Brain microvascular endothelial cell (primary cell): ENCODE measurements around the gene NARF.

Experiments used
- DNase-seq: peaks from one replicate; pipeline ENCODE4 v3.0.0-alpha.2; 2020
- H3K27ac ChIP-seq: fragments of 250-450 bp; sonication (Bioruptor Pico); 2 replicates; pipeline ENCODE4 v1.5.1; 2020; ENCODE audit warnings: mild to moderate bottlenecking, moderate library complexity
- H3K27me3 ChIP-seq: fragments of 250-450 bp; sonication (Bioruptor Pico); replicated peaks from 2 replicates; pipeline ENCODE4 v1.5.1; 2020; ENCODE audit warnings: mild to moderate bottlenecking
- H3K36me3 ChIP-seq: fragments of 250-450 bp; sonication (Bioruptor Pico); replicated peaks from 2 replicates; pipeline ENCODE4 v1.5.1; 2020; ENCODE audit warnings: mild to moderate bottlenecking
- H3K4me3 ChIP-seq: 2 replicates; pipeline ENCODE4 v1.5.1; 2011; ENCODE audit warnings: low read depth, mild to moderate bottlenecking, control low read depth, low read length, moderate library complexity
- in situ Hi-C: cut with HindIII; loops from 2 replicates; pipeline ENCODE4 v1.10.0; 2017; ENCODE audit warnings: low sequenced_read_pairs, low pct_ligation_motif_present
- TF ChIP-seq, protein P1 (sequence below): IDR thresholded peaks from 2 replicates; pipeline ENCODE4 v1.5.1; 2011; ENCODE audit warnings: low read depth, mild to moderate bottlenecking, moderate library complexity, low read length, control low read depth, inconsistent platforms; ENCODE audit errors: missing control alignments

The NARF gene

DNA sequence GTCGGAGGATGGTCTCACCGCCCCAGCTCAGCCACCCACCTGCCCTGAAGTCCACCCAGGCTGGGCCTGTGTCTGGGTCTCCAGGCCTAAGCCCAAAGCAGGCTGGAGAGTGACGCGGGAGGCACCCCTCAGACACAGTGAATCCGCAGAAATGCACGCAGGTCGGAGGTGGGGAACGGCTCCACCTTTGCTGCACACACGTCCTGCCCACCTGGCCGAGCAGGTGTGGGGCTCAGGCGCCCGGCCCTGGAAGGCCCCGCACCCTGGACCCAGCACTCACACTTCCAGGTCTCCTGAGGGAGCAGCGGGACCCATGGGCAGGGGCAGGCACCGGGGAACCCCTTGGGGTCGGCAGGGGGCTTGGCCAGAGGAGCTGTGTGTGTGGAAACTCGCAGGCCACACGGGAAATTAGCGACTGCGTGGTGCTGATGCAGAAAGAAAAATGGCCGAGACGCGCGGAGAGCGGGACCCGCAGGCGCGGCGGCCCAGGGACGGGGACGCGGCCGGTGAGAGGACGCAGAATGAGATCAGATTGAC lies 18.6 kb upstream of the NARF start:
- no peak for DNase-seq
- Histone ChIP-seq H3K27me3 (no peaks in the 10 kb centered on the region), H3K4me3 (no peak overlapping the region), H3K36me3 (peaks cover 8% of the 10 kb centered on the region), H3K27ac (no peak overlapping the region)
- TF ChIP-seq, protein P1, sequence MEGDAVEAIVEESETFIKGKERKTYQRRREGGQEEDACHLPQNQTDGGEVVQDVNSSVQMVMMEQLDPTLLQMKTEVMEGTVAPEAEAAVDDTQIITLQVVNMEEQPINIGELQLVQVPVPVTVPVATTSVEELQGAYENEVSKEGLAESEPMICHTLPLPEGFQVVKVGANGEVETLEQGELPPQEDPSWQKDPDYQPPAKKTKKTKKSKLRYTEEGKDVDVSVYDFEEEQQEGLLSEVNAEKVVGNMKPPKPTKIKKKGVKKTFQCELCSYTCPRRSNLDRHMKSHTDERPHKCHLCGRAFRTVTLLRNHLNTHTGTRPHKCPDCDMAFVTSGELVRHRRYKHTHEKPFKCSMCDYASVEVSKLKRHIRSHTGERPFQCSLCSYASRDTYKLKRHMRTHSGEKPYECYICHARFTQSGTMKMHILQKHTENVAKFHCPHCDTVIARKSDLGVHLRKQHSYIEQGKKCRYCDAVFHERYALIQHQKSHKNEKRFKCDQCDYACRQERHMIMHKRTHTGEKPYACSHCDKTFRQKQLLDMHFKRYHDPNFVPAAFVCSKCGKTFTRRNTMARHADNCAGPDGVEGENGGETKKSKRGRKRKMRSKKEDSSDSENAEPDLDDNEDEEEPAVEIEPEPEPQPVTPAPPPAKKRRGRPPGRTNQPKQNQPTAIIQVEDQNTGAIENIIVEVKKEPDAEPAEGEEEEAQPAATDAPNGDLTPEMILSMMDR: no peak
- in situ Hi-C loops: no loop called here

- in situ Hi-C loops: no loop called here
- peaks cover 8% of the 10 kb centered on the region for H3K36me3 ChIP-seq
- no peaks in the 10 kb centered on the region for H3K27me3 ChIP-seq
- no peak for DNase-seq
- H3K27ac ChIP-seq: no peak overlapping the region
- no peak overlapping the region for H3K4me3 ChIP-seq
- TF ChIP-seq, protein P1: no peak
Measured at GRCh38 chr17:82440469-82440981, 18.0 kb upstream of the NARF start.

- Histone ChIP-seq H3K36me3 (peaks cover 8% of the 10 kb centered on the region), H3K27me3 (no peaks in the 10 kb centered on the region), H3K27ac (no peak overlapping the region), H3K4me3 (no peak overlapping the region)
- TF ChIP-seq, protein P1: no peak
- in situ Hi-C loops: no loop called here
- DNase-seq: no peak
Measured at GRCh38 chr17:82440991-82441627, 17.4 kb upstream of the NARF start.

DNA sequence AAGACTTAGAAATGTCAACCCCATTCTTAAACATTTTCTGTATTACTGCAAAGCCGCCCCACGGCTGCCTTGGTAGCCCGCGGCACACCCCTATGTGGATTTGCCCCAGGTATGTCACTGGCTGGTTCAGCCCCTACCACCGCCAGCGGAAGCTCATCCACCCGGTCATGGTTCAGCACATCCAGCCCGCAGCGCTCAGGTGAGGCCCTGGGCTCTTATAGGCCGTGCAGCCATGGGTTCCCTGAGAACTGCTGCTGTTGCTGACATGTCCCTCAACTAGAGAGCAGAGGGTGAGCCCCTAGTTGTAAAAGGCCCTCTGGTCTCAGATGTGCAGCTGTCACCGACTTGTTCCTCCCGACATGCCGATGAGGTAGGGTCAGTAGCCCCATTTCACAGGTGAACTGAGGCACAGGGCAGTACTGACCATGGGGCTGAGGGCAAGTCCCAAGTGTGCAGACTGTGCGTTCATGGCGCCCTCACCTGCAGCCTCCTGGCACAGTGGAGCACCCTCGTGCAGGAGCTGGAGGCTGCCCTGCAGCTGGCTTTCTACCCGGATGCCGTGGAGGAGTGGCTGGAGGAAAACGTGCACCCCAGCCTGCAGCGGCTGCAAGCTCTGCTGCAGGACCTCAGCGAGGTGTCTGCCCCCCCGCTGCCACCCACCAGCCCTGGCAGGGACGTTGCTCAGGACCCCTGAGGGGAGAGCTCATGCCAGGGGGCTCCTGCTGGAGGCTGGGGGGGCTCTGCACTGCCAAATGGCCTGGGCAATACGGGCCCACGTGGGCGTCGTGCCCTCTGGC lies 16.7 kb upstream of the NARF start:
- Histone ChIP-seq H3K4me3 (no peak overlapping the region), H3K36me3 (peaks cover 8% of the 10 kb centered on the region), H3K27ac (no peak overlapping the region), H3K27me3 (no peaks in the 10 kb centered on the region)
- in situ Hi-C loops: no loop called here
- no peak for DNase-seq
- TF ChIP-seq, protein P1: no peak

GRCh38 chr17:82442643-82443464 lies 15.7 kb upstream of the NARF start:
- in situ Hi-C loops: no loop called here
- TF ChIP-seq, protein P1: no peak
- Histone ChIP-seq H3K27me3 (no peaks in the 10 kb centered on the region), H3K4me3 (no peak overlapping the region), H3K36me3 (peaks cover 8% of the 10 kb centered on the region), H3K27ac (no peak overlapping the region)
- DNase-seq: no peak
